Mesenteric fat pad (tissue), 1 donor: Measurements from ENCODE around the gene MYO18B. TPM values are rescaled to one million over a fixed set of nuclear protein-coding genes. Genes with fewer than 3 reads are reported as not detected.

Experiments used
- DNase-seq: peaks from one replicate; pipeline ENCODE4 v3.0.0-alpha.2; 2020; ENCODE audit warnings: low spot score
- total RNA-seq: library from RNA; stranded (reverse); fragmentation: NEBNext Ultra II Directional; extraction: Animal tissue kit (Norgen Biotek cat#: 25700); gene quantifications from one replicate; pipeline ENCODE4 v1.2.1, GENCODE V29; 2021
- donor health status: DM: yes; HTN: yes; CAD: no.

The MYO18B gene
- total RNA-seq, 1 donor from 2014 or later: 0.10 TPM

- DNase-seq: no peak
Measured at GRCh38 chr22:26033071-26033470, 291.1 kb downstream of the MYO18B start.

GRCh38 chr22:26033586-26033985, 291.6 kb downstream of the MYO18B start:
- no peak for DNase-seq

DNA sequence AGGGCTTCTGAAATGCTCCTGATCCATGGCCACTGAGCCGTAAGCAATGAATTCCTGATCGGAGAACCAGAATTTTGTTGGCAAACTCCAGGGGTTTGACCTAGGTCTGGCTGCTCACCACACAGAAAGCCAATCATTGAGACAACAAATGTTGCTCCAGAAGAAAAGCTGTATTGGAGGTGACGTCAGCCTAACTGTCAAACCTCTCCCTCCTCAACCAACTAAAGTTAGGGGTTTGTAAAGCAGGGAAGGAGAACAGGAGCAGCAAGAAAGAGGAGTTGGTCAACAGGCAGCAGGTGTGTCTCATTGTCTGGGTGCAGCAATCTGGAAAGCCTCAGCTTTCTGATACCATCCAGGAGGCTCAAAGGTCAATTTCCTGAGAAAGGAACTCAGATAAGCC, 293.5 kb downstream of the MYO18B start:
- DNase-seq: no peak

GRCh38 chr22:26038365-26038764, 296.4 kb downstream of the MYO18B start:
- DNase-seq: no peak

DNA sequence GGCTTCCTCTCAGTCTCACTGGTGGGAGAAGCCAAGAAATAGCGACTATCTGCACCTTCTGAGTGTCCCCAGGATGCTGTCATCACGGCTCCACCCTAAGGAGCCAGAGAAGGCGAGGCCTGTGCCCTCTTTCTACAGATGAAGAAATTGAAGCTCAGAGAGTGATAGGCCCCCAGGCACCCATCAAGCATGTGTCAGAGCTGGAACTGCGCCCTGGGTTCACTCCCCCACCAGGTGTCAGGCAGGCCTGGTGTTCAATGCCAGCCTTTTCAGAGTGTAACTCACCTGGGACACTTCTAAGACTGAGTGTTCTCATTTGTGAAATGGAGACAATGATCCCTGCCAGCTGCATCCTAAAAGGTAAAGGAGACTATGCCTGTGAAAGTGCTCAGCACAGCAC, 299.9 kb downstream of the MYO18B start:
- DNase-seq: no peak

DNA sequence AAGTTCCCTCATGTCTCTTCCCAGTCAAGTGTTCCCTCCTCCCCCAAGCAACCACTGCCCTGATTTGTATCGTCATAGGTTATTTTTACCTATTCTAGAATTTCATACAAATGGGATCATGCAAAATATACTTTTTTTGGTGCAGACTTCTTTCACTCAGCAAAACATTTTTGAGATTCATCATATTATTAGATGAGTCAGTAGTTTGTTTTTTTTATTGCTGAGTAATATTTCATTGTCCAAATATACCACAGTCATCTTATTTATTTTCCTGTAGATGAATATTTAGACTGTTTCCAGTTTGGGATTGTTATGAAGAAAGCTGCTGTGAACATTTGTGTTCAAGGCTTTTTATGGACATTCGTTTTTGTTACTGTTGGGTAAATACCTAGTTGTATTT, 301.0 kb downstream of the MYO18B start:
- DNase-seq: no peak

GRCh38 chr22:26045051-26045450, 303.1 kb downstream of the MYO18B start:
- no peak for DNase-seq

DNA sequence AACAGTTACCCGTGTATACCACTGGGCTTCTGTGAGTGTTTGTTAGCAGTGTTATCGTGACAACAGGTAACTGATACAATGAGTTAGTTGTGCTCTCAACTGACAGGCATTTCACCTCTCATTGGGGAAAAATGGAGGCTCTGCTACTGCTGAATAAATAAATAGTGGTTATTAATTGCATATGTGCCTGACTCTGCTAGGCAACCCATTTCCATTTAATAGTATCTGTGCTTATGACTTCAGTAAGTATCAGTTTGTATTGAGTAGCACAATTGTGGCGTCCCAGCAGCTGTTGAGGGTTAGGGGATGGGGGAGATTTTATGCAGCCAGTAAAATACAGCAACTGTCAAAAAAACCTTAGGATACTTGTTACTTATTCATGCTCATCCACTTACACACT, 303.9 kb downstream of the MYO18B start:
- no peak for DNase-seq

- DNase-seq: no peak
Measured at GRCh38 chr22:26047516-26047915, 305.5 kb downstream of the MYO18B start.

- no peak for DNase-seq
Measured at GRCh38 chr22:26047920-26048319, 305.9 kb downstream of the MYO18B start.

- DNase-seq: no peak
Measured at GRCh38 chr22:26050079-26050478, 308.1 kb downstream of the MYO18B start.

DNA sequence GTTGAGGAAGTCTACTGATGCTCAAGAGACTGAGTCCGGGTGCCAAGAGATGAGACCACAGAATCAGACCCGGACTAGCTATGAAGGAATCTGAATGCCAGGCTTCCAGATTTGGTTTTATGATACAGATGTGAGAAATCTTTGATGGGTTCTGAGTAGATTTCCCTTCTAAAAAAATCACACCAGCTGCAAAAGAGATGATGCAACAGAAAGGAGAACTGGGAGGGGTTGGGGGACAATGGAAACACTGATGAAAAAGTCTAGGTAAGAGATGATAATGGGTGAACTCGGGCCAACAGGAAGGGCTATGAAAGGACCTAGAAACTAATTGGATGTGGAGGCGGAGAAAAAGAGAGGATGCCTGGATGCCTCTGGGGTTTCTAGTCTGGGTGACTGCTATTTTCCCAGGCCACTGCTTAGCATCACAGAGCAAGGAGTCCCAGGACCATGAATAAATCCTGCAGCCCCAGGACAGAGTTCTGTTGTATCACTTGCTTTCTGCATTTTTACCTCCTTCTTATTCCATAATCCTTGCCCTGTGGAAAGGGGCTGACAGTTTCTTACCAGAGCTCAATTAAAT, 311.8 kb downstream of the MYO18B start:
- no peak for DNase-seq

DNA sequence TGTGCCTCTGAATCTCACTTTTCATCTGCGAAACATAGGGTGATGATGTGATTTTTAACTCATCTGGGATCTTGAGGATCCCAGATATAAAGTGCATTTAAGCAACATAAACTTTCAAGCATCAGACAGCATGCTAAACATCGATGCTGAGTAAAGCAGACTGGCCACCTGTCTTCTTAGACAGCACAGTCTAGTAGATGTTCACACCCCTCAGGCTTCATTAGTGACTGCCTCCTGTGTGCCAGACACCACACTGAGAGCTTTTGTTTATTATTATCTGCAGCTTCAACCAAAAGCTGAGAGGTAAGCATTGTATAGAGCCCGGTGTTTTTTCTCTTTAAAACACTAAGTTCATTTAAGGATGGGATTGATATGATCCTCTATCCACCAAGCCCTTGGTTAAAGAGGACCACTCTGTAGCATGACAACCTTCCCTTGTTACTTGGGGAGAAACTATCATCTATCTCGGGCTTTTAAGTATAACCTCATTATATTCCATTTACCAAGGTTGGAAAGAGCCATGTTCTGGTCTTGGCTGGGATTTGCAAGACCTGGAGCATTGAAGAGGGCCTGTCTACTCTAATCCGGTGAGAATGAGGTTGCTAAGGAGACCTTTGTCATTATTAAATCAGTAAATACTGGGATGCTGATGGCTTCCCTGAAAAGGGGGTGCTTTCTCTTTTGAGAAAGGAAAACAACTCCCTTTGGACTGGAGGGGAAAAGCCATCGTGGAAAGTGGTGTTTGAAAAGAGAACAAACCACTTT, 313.0 kb downstream of the MYO18B start:
- DNase-seq: no peak

DNA sequence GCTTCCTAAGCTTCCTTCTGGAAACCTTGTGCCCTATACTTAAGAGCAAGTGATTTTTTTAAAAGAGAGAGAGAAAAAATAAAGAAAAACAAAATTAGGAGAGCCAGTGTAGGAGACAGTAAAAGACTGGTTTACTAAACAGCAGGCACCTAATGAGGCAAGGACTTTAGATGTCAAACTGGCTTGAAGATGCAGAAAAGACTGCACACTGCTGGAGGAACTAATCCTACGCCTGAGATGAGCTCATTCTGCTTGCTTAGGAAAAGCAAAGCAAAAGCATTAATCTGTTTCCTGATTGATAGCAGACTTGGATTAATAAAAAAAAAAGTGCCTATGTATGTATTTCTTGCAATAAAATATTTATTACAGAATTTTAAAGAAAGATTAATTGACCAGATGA, 313.7 kb downstream of the MYO18B start:
- no peak for DNase-seq

DNA sequence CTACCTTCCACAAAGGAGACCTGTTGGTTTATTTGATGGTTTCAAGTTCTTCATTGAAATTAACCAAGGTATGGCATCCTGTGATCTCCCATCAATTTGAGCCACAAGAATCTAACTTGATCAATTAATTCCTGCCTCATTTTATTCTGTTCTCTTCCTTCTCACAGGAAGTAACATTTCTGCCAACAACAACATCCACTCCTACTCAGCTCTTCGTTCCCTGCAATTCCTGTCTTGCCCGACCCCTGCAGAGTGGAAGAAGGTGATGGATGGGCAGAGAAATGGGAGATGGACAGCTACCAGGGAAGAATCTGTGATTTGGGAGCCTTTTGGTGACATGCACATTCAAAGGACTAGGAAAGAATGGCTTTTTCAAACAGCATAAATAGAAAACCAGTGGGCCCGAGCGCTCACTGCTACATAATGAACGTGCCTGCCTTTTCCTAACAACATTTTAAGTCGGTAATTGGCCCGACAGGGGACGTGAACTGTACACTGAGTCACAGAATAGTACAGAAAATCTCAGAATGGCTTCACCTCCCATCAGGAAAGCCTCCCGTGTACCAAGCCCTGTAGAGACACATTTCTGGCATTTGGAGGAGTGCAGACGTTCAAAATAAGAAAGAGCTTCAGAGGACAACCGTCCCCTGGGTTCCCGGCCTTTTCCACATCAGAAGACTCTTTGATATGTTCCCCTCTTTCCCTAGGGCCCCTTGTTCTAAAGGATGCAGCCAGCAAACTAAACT, 314.6 kb downstream of the MYO18B start:
- DNase-seq: no peak

DNA sequence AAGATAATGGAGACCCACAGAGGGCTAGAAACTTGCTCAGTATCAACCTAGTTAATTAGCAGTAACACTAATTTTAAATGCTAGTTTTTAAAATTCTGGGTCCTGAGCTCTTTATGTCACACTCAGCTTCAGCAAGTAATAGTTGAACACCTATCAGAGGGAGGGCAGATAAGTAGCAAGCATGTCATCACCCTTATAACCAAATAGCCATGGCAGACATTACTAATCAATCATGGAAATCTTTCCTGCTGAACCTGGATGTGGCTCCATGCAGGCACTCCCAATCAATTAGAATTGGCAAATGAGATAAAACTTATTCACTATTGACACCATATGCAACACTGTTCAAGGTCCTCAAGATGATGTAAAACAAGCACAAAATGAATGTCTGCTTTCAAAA, 315.7 kb downstream of the MYO18B start:
- no peak for DNase-seq

DNA sequence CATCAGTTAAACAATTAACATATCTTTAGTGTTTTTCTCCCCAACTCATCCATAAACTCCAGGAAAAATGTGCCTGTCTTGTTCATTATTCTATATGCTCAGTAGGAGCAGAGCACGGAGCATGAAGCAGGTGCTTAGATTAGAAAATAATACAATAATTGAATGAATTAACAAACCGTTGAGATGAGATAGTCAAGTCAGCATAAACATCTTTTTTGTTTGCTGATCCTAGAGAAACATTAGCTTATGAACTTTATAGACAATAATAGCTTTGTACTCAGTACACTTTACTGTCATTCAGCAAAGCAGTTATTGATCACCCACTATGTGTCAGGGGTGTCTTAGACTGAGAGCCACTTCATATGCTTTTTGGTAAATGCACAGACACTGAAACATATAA, 322.1 kb downstream of the MYO18B start:
- no peak for DNase-seq

GRCh38 chr22:26065847-26066246, 323.9 kb downstream of the MYO18B start:
- no peak for DNase-seq

DNA sequence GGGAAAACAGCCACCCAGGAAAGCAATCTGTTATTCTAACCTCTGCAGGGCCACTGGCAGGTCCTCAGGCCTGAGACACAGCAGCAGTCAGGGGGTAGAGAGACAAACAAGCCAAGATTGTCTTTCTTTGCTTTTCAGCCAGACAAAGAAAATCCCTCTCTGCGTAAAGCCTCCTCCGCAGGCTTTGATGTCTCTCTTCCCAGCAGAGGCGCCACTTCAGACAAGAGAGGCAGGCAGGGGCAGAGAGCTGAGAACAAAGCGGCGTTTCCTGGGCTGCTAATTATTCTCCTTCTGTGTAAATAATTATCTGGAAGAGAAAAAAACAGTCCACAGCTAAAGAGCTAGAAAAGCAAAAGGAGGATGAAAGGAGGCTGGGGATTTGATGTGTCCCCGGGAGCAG, 324.5 kb downstream of the MYO18B start:
- DNase-seq: no peak

DNA sequence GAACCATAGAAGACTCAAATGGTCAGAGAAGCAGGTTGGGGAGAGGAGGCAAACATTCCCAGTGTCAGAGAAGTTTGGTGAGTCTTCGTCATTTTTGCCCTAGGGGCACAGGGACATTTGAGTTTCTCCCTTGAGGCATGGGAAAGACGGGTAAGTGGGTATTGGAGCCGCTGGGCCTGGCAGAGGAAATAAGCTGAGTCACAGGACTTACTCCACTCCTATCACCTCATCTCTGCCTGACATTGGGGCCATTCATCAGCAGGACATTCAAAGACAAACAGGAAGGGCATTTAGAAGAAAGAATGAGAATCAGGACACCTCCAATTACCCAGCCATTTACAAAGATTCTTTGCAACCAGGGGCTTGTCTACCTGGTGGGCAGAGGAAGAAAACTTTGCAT, 326.6 kb downstream of the MYO18B start:
- no peak for DNase-seq

DNA sequence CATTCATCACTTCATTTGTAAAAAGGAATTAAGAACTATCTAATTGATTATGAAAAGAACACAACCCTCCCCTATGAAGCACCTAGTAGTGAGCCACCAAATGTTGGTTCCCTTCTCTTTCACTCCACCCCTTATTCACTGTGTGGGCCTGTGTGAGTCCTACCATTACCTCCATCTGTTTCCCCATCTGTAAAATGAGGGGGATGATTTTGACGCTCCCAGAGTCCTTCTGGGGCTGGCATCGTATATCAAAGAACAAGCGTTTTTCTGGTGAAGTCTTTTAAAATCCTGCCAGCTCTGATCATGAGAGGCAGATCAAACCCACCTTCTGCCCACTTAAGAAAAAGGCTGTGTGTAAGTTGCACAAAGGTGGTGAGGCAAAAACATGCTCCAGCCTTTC, 330.6 kb downstream of the MYO18B start:
- no peak for DNase-seq

GRCh38 chr22:26075251-26075650, 333.3 kb downstream of the MYO18B start:
- DNase-seq: no peak

DNA sequence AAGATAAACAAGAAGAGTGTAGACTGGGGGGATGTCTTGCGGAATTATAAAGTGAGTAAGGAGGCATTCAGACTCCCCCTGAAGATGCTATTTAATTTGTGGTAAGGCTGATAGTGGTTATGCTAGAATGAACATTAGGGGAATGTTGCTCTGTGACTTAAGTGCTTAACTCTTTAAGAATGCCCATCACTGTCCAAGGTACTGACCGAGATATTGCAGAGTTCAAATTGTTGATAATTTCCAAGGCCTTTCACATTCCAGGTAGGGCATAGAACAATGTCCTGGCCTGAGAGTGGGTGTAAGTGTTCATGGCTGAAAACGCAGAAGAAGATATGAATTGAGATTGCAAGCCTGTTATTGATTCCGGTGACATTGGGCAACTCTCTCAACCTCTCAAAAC, 337.0 kb downstream of the MYO18B start:
- no peak for DNase-seq
